Duodenal mucosa (tissue), 2 donors: Measurements from ENCODE around the gene ACSL4.
"Not testable (repeated sequence)": the region's sequence is repeated elsewhere in the genome, so short reads cannot be mapped to it uniquely, and the experiment has no call there.

ENCODE experiments used
- H3K27ac ChIP-seq: one replicate; pipeline ENCODE4 v1.7.0; 2013; ENCODE audit warnings: low read depth, low read length
- H3K27me3 ChIP-seq, 2 donors: one replicate each; pipeline ENCODE4 v1.7.0; 2013; ENCODE audit warnings: low read length in 2 of 2, control low read depth in 1 of 2; ENCODE audit not compliant: insufficient read depth in 2 of 2, control insufficient read depth in 1 of 2
- H3K36me3 ChIP-seq, 2 donors: one replicate each; pipeline ENCODE4 v1.7.0; 2013; ENCODE audit warnings: low read length in 2 of 2, control low read depth in 1 of 2; ENCODE audit not compliant: insufficient read depth in 2 of 2, control insufficient read depth in 1 of 2
- H3K4me1 ChIP-seq, 2 donors: one replicate each; pipeline ENCODE4 v1.7.0; 2013; ENCODE audit warnings: low read length in 2 of 2, control low read depth in 1 of 2; ENCODE audit not compliant: insufficient read depth in 2 of 2, control insufficient read depth in 1 of 2
- H3K4me3 ChIP-seq, 2 donors: one replicate each; pipeline ENCODE4 v1.7.0; 2013; ENCODE audit warnings: low read length in 2 of 2, low read depth in 1 of 2
- H3K9ac ChIP-seq, 2 donors: one replicate each; pipeline ENCODE4 v1.7.0; 2013; ENCODE audit warnings: low read length in 2 of 2, low read depth in 1 of 2
- H3K9me3 ChIP-seq, 2 donors: one replicate each; pipeline ENCODE4 v1.7.0; 2013; ENCODE audit warnings: low read length in 2 of 2, control low read depth in 1 of 2; ENCODE audit not compliant: control insufficient read depth in 1 of 2

The ACSL4 gene

GRCh38 chrX:109681475-109682081, 51.5 kb downstream of the ACSL4 start:
- Histone ChIP-seq H3K27me3 (no peaks in the 10 kb centered on the region), H3K27ac (no peak overlapping the region), H3K9me3 (no peaks in the 10 kb centered on the region), H3K4me3 (no peak overlapping the region), H3K9ac (no peak overlapping the region), H3K4me1 (no peaks in the 10 kb centered on the region), H3K36me3 (peaks cover 0 to under 1% of the 10 kb centered on the region in 2 donors)

DNA sequence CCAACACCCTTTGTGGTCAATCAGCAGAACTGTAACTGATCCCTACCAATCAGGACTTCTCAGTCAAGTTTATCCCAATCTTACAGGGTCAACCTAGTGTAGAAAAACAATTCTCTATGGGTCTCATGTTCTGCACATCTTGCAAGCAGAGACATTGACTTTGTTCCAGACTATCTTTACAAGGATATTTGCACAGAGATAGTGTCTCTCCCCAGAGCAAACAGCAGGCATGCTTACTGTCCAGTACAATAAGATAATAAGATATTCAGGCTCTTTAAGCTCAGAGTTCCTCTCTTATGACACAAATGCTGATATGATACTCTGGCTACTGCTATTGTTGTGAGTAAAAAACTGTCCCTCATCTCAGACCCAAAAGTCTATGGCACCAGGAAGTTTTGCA, 53.2 kb downstream of the ACSL4 start:
- Histone ChIP-seq H3K4me3 (no peak overlapping the region), H3K36me3 (peaks cover 0 to 4% of the 10 kb centered on the region in 2 donors), H3K4me1 (no peaks in the 10 kb centered on the region), H3K9ac (no peak overlapping the region), H3K9me3 (no peaks in the 10 kb centered on the region), H3K27me3 (no peaks in the 10 kb centered on the region), H3K27ac (no peak overlapping the region)

DNA sequence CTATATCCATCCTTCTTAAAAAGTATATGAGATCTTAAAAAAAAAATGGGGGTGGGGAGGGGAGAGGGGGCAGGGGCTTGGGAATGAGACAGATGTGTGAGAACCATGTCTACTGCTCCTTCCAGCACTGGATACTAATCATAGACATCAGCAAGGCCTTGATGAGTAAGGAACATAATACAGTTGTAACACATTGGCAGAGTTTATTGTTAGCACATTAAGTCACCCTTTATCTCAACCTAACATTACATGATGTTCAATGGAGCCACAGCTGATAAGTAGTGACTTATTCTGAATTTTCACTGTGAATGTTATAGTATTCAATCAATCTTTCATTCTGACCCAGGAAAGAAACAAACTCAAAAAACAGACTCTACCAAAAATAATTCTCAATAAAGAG, 60.8 kb downstream of the ACSL4 start:
- Histone ChIP-seq H3K4me1 (no peaks in the 10 kb centered on the region), H3K4me3 (no peak overlapping the region), H3K36me3 (peaks cover 5 to 13% of the 10 kb centered on the region in 2 donors), H3K27me3 (no peaks in the 10 kb centered on the region), H3K27ac (no peak overlapping the region), H3K9ac (no peak overlapping the region), H3K9me3 (no peaks in the 10 kb centered on the region)

- H3K9ac ChIP-seq, H3K27me3 ChIP-seq, H3K36me3 ChIP-seq, H3K4me3 ChIP-seq, H3K4me1 ChIP-seq, H3K9me3 ChIP-seq, H3K27ac ChIP-seq: not testable (repeated sequence)
Measured at GRCh38 chrX:109671170-109671569, 61.9 kb downstream of the ACSL4 start.

DNA sequence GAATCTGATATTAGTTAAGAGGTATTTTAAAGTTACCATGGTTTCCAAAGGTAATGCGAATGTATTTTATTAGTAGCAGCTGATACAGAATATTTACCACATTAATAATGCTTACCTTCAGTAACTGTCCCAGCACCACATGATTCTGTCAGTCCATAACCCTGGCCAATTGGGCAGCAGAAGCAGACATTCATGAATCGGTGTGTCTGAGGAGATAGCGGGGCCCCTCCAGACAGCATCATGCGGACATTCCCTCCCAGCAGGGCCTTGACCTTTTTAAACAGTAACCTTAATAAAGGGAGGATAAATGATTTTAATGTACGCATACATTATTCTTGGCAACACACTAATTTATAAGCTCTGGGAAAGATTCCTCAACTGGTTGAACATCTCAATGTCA, 65.1 kb downstream of the ACSL4 start:
- H3K27me3 ChIP-seq, result no peaks in the 10 kb centered on the region
- no peaks in the 10 kb centered on the region for H3K9me3 ChIP-seq
- no peak overlapping the region for H3K27ac ChIP-seq
- H3K4me3 ChIP-seq, result no peak overlapping the region
- H3K4me1 ChIP-seq, result no peaks in the 10 kb centered on the region
- no peak overlapping the region for H3K9ac ChIP-seq
- H3K36me3 ChIP-seq, result peaks cover 3 to 9% of the 10 kb centered on the region in 2 donors

DNA sequence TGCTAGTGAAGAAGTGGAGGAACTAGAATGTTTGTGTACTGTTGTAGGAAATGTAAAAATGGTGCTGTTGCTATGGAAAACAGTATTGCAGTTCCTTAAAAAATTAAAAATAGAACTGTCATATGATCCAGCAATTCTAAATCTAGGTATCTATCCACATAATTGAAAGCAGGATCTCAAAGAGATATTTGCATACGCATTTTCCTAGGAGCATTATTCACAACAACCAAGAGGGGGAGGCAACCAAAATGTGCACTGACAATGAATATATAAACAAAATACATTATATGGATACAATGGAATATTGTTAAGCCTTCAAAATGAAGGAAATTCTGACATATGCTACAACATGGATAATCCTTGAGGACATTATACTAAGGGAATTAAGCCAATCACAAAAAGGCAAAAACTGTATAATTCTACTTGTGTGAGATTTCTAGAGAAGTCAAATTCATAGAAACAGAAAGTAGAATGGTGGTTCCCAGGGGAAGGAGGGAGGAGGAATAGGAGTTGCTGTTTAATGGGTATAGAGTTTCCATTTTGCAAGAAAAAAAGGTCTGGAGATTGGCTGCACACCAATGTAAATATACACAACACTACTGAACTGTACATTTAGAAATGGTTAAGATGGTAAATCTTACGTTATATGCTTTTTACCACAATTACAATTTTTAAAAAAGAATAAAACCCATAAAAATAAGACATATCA, 72.5 kb downstream of the ACSL4 start:
- H3K27me3 ChIP-seq, result no peaks in the 10 kb centered on the region
- no peak overlapping the region for H3K9ac ChIP-seq
- peaks cover 7 to 24% of the 10 kb centered on the region in 2 donors for H3K36me3 ChIP-seq
- H3K27ac ChIP-seq, result no peak overlapping the region
- H3K4me3 ChIP-seq, result no peak overlapping the region
- H3K4me1 ChIP-seq, result no peaks in the 10 kb centered on the region
- H3K9me3 ChIP-seq, result no peaks in the 10 kb centered on the region

GRCh38 chrX:109658391-109658790, 74.7 kb downstream of the ACSL4 start:
- Histone ChIP-seq H3K27ac (no peak overlapping the region), H3K9ac (no peak overlapping the region), H3K27me3 (no peaks in the 10 kb centered on the region), H3K4me3 (no peak overlapping the region), H3K9me3 (no peaks in the 10 kb centered on the region), H3K4me1 (no peaks in the 10 kb centered on the region), H3K36me3 (peaks cover 7 to 22% of the 10 kb centered on the region in 2 donors)

DNA sequence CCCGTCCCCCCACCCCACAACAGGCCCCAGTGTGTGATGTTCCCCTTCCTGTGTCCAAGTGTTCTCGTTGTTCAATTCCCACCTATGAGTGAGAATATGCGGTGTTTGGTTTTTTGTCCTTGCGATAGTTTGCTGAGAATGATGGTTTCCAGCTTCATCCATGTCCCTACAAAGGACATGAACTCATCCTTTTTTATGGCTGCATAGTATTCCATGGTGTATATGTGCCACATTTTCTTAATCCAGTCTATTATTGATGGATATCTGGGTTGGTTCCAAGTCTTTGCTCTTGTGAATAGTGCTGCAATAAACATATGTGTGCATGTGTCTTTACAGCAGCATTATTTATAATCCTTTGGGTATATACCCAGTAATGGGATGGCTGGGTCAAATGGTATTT, 75.7 kb downstream of the ACSL4 start:
- H3K36me3 ChIP-seq, result peaks cover 7 to 16% of the 10 kb centered on the region in 2 donors
- not testable (repeated sequence) for H3K9ac ChIP-seq, H3K9me3 ChIP-seq, H3K4me1 ChIP-seq, H3K27ac ChIP-seq, H3K4me3 ChIP-seq, H3K27me3 ChIP-seq

DNA sequence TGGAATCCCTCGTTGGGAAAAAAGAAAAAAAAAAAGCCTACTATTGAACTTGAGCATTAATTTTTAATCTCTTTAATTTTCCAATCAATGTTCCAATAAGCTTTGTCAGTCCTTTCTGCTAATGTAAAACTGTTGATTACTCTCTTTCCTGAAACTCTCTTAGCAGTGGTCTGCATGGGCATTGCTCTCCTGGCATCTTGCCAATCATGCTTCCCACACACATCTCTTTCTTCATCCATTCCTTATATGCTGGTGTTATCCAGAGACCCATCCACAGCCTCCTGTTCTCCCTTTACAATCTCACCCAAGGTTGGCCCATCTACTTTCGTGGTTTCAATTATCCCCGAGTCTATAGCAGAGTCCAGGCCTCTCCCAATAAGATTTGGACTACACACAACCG, 76.3 kb downstream of the ACSL4 start:
- no peak overlapping the region for H3K9ac ChIP-seq
- no peaks in the 10 kb centered on the region for H3K4me1 ChIP-seq
- H3K27me3 ChIP-seq, result no peaks in the 10 kb centered on the region
- H3K36me3 ChIP-seq, result peaks cover 7 to 12% of the 10 kb centered on the region in 2 donors
- H3K4me3 ChIP-seq, result no peak overlapping the region
- H3K9me3 ChIP-seq, result no peaks in the 10 kb centered on the region
- H3K27ac ChIP-seq, result no peak overlapping the region

DNA sequence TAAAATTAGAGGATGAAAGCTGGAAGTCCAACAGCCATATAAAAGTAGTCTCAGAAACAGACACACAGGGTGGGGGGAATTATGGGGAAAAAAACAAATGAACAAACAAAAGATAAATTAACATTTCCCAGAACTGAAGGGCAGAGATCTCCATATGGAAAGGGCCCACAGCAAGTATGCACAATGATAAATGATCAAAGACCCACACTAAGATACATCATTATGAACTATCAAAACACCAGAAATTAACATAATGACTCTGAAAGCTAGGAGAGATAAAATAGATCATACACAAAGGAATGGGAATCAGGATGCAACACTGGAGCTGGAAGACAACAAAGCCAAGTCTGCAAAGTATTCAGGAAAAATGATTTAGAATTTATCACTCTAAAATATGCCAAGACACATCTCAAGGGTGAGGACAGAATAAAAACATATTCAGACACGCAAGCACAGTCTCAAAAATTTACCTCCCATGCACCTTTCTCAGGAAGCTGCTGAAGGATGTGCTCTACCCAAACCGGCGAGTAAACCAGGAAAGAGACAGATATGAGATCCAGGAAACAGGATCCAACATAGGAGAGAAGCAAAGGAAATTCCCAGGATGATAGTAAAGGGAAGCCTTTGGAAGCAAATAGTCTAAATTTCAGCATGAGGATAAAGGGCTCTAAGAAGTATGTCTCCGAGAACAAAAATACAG, 77.4 kb downstream of the ACSL4 start:
- Histone ChIP-seq H3K9me3 (no peaks in the 10 kb centered on the region), H3K4me3 (no peak overlapping the region), H3K4me1 (no peaks in the 10 kb centered on the region), H3K9ac (no peak overlapping the region), H3K27ac (no peak overlapping the region), H3K36me3 (peaks cover 7 to 11% of the 10 kb centered on the region in 2 donors), H3K27me3 (no peaks in the 10 kb centered on the region)
